K562 (cell line): ENCODE measurements around the gene NRP2. TPM values are rescaled to one million over a fixed set of nuclear protein-coding genes. Genes with fewer than 3 reads are reported as not detected.

ENCODE experiments used
- ATAC-seq: fragments of 200-7000 bp; cut with Tn5 transposase; 3 replicates; pipeline ENCODE4 v1.9.1; 2020; ENCODE audit warnings: moderate library complexity
- BruUV-seq: library from RNA; stranded (reverse); fragments of 400-500 nt; replicated peaks from 2 replicates; lab custom pipeline; 2021; lab: Mats Ljungman, UMichigan
- CTCF ChIA-PET: fragments of 300-600 bp; formaldehyde crosslinking; extraction: SDS; loops from one replicate; lab custom pipeline; 2021; ENCODE audit warnings: low intra/inter-chr PET ratio; lab: Yijun Ruan, JAX
- POLR2A ChIA-PET: fragments of 300-600, 350-650 bp; sonication (Branson Sonifier 250); formaldehyde crosslinking; extraction: SDS; loops from one replicate; lab custom pipeline; 2021; ENCODE audit warnings: antibody characterized with exemption, inconsistent platforms; lab: Yijun Ruan, JAX
- DNase-seq, 4 experiments: peaks; one replicate each; pipeline versions ENCODE4 v3.0.0 to v3.0.0-alpha.2; 2011 to 2018; ENCODE audit warnings: low spot score in 3 of 4, mixed read lengths in 3 of 4; ENCODE audit errors: extremely low read depth in 1 of 4
- FAIRE-seq: peaks from 2 replicates; lab custom pipeline; 2011; peaks lifted over from hg19 to GRCh38; lab: Jason Lieb, UNC
- H2AFZ ChIP-seq: 2 replicates; pipeline ENCODE4 v1.6.0; 2011; ENCODE audit warnings: low read depth, low read length, control low read depth, inconsistent platforms
- H3K27ac ChIP-seq: fragments of 200-600 bp; 3 replicates; pipeline ENCODE4 v1.8.0; 2011; ENCODE audit warnings: low read depth, mild to moderate bottlenecking, control low read depth, inconsistent platforms, low read length, moderate library complexity, mixed read lengths; ENCODE audit errors: extremely low read depth
- H3K27me3 ChIP-seq, 2 experiments: fragments of 300-600 bp in 1 of 2; 2 replicates in 1 of 2; 3 replicates in 1 of 2; pipeline versions ENCODE4 v1.6.0 to v1.8.0; 2011; ENCODE audit warnings: inconsistent platforms in 2 of 2, low read length in 2 of 2, mild to moderate bottlenecking in 1 of 2, mixed read lengths in 1 of 2, moderate library complexity in 1 of 2; ENCODE audit not compliant: control insufficient read depth in 2 of 2, insufficient read depth in 2 of 2
- H3K36me3 ChIP-seq: fragments of 300-600 bp; 3 replicates; pipeline ENCODE4 v1.8.0; 2011; ENCODE audit warnings: mild to moderate bottlenecking, low read length, inconsistent platforms; ENCODE audit not compliant: control insufficient read depth, insufficient read depth
- H3K4me1 ChIP-seq, 2 experiments: fragments of 200-600 bp in 1 of 2; replicated peaks in 1 of 2; 2 replicates in 1 of 2; 3 replicates in 1 of 2; pipeline versions ENCODE4 v1.5.1 to v1.8.0; 2011; ENCODE audit warnings: inconsistent platforms in 2 of 2, low read length in 2 of 2, mild to moderate bottlenecking in 1 of 2, mixed read lengths in 1 of 2, moderate library complexity in 1 of 2; ENCODE audit not compliant: control insufficient read depth in 2 of 2, insufficient read depth in 2 of 2
- H3K4me2 ChIP-seq: 2 replicates; pipeline ENCODE4 v1.6.1; 2011; ENCODE audit warnings: low read length, control low read depth, inconsistent platforms, mixed read lengths; ENCODE audit not compliant: insufficient read depth
- H3K4me3 ChIP-seq: fragments of 200-600 bp; sonication (generic), shearing (Covaris generic); 2 replicates; pipeline ENCODE4 v1.5.1; 2016; ENCODE audit warnings: control low read depth, inconsistent platforms
- H3K79me2 ChIP-seq: fragments of 200-600 bp; 3 replicates; pipeline ENCODE4 v1.8.0; 2011; ENCODE audit warnings: low read length, inconsistent platforms; ENCODE audit not compliant: control insufficient read depth, insufficient read depth
- H3K9ac ChIP-seq, 2 experiments: 2 replicates each; pipeline versions ENCODE4 v1.6.0 to v1.6.1; 2011; ENCODE audit warnings: low read depth in 2 of 2, low read length in 2 of 2, control low read depth in 1 of 2, inconsistent platforms in 1 of 2, mild to moderate bottlenecking in 1 of 2, mixed read lengths in 1 of 2; ENCODE audit not compliant: insufficient read depth in 1 of 2
- H3K9me1 ChIP-seq: one replicate; pipeline ENCODE4 v1.6.0; 2011; ENCODE audit warnings: inconsistent platforms, mild to moderate bottlenecking, low read length, moderate library complexity; ENCODE audit not compliant: control insufficient read depth, insufficient read depth
- H3K9me3 ChIP-seq: replicated peaks from 2 replicates; pipeline ENCODE4 v1.5.1; 2011; ENCODE audit warnings: low read depth, low read length, inconsistent platforms; ENCODE audit not compliant: control insufficient read depth, insufficient read depth
- H4K20me1 ChIP-seq: replicated peaks from 2 replicates; pipeline ENCODE4 v1.6.1; 2011; ENCODE audit warnings: low read length, inconsistent platforms, mixed read lengths; ENCODE audit not compliant: control insufficient read depth, insufficient read depth
- CHD4 ChIP-seq: fragments of 200-600 bp; sonication (generic); IDR thresholded peaks from 3 replicates; pipeline ENCODE4 v1.6.1; 2012; ENCODE audit warnings: low read depth, mild to moderate bottlenecking, mixed read lengths, low read length, inconsistent platforms; ENCODE audit not compliant: insufficient read depth, insufficient replicate concordance, poor library complexity, severe bottlenecking
- HNRNPL ChIP-seq: fragments of 200-400 bp; formaldehyde crosslinking; IDR thresholded peaks from 2 replicates; pipeline ENCODE4 v1.6.1; 2017; ENCODE audit warnings: low read depth, mild to moderate bottlenecking, low read length
- ZBTB43 ChIP-seq: sonication (generic); formaldehyde crosslinking; IDR thresholded peaks from 2 replicates; pipeline ENCODE4 v1.8.0; 2023; ENCODE audit warnings: mild to moderate bottlenecking, missing genetic modification reagents
- ZFP36 ChIP-seq: fragments of 150-350 bp; IDR thresholded peaks from 2 replicates; pipeline ENCODE4 v1.6.1; 2018; ENCODE audit warnings: low read length, low read depth; ENCODE audit not compliant: partially characterized antibody
- ZNF324 ChIP-seq: fragments of 250-450 bp; sonication (Bioruptor Pico); IDR thresholded peaks from 2 replicates; pipeline ENCODE4 v1.4.0; 2020; ENCODE audit warnings: mild to moderate bottlenecking
- WGBS: fragments of 100-300 bp; shearing (Covaris generic); methylation state at CpG from one replicate; pipeline ENCODE4 v1.1.6; 2016; ENCODE audit warnings: low coverage, mixed read lengths; ENCODE audit not compliant: insufficient coverage; ENCODE audit errors: missing lambda C conversion rate; 5-methylcytosine and 5-hydroxymethylcytosine counted together
- in situ Hi-C: fragments of 300-500 bp; cut with MboI; formaldehyde crosslinking; loops from 4 replicates; pipeline ENCODE4 v1.15.0; 2018; ENCODE audit warnings: inconsistent platforms, mixed read lengths
- intact Hi-C: fragments of 100-400 bp; cut with micrococcal nuclease; formaldehyde crosslinking; loops from 2 replicates; pipeline ENCODE4 v1.14.2; 2022
- polyA plus RNA-seq, 8 experiments: library from polyadenylated mRNA; depleted of rRNA in 4 of 8; stranded (reverse) in 5 of 8; unstranded in 3 of 8; fragments of >200 nt; fragmentation: Nextera tagmentation in 2 of 8; fragmentation: Illumina TruSeq in 1 of 8; extraction: Ambion mirVana in 2 of 8; extraction: Trizol in 1 of 8; gene quantifications; 2 replicates each; pipeline versions ENCODE4 v1.2.1 to v1.2.3, GENCODE V29; 2011 to 2014; ENCODE audit warnings: inconsistent platforms in 1 of 8, missing spikeins in 1 of 8
- total RNA-seq, 7 experiments: library from RNA; depleted of rRNA in 6 of 7; stranded (reverse); fragments of >200 nt in 6 of 7; fragmentation: Illumina TruSeq in 2 of 7; extraction: Trizol in 2 of 7; gene quantifications; 2 replicates each; pipeline versions ENCODE4 v1.2.1 to v1.2.3, GENCODE V29; 2011 to 2021; ENCODE audit warnings: low replicate concordance in 1 of 7

The NRP2 gene
- total and polyA plus RNA-seq, 9 of the 15 experiments (the other 6 are each of a cell fraction or from before 2014, with no cell fraction given): 0.05 to 0.31 (median 0.15) TPM; not detected in 5

GRCh38 chr2:205702576-205702975 lies 20.3 kb downstream of the NRP2 start:
- TF ChIP-seq HNRNPL: no peak
- no peak for TF ChIP-seq CHD4
- TF ChIP-seq ZNF324 (CRISPR knock-in tag): no peak
- TF ChIP-seq, all 486 proteins: peak for 0
- H4K20me1 ChIP-seq: no peaks in the 10 kb centered on the region
- H3K36me3 ChIP-seq: no peaks in the 10 kb centered on the region
- H3K27ac ChIP-seq: no peak overlapping the region
- FAIRE-seq (no peak), ATAC-seq (no peak), DNase-seq (no peak)
- no peaks in the 10 kb centered on the region for H3K4me1 ChIP-seq
- POLR2A ChIA-PET: no interaction called here
- no TSS peak for BruUV-seq
- H3K9me3 ChIP-seq: no peaks in the 10 kb centered on the region
- CTCF ChIA-PET: no interaction called here
- in situ Hi-C loops: no loop called here
- H2AFZ ChIP-seq: no peak overlapping the region
- no peaks in the 10 kb centered on the region; a peak in 1 of 5 replicates for H3K27me3 ChIP-seq
- no peak overlapping the region for H3K4me2 ChIP-seq
- intact Hi-C loops: no loop called here
- H3K9ac ChIP-seq: no peak overlapping the region
- 0% methylated on average over 1 of the region's 1 CpG for WGBS
- H3K79me2 ChIP-seq: no peaks in the 10 kb centered on the region
- no peak overlapping the region for H3K4me3 ChIP-seq
- H3K9me1 ChIP-seq: no peaks in the 10 kb centered on the region

GRCh38 chr2:205703471-205704126 lies 21.3 kb downstream of the NRP2 start:
- POLR2A ChIA-PET: interaction anchor here (0.6 to 1.0 kb wide), 2 partner anchors 11 to 258 kb away, joined by 3 read pairs; no protein-coding TSS in a partner anchor
- FAIRE-seq (no peak), ATAC-seq (no peak), DNase-seq (no peak)
- H3K79me2 ChIP-seq: no peaks in the 10 kb centered on the region
- no peaks in the 10 kb centered on the region for H3K9me1 ChIP-seq
- H3K27ac ChIP-seq: no peak overlapping the region
- H3K9me3 ChIP-seq: no peaks in the 10 kb centered on the region
- CTCF ChIA-PET: no interaction called here
- H3K4me2 ChIP-seq: no peak overlapping the region
- no TSS peak for BruUV-seq
- no peaks in the 10 kb centered on the region for H4K20me1 ChIP-seq
- no peak overlapping the region for H3K9ac ChIP-seq
- no peaks in the 10 kb centered on the region for H3K4me1 ChIP-seq
- H2AFZ ChIP-seq: no peak overlapping the region
- intact Hi-C loops: no loop called here
- H3K36me3 ChIP-seq: no peaks in the 10 kb centered on the region
- TF ChIP-seq ZFP36: peak; percentile 60
- TF ChIP-seq ZBTB43 (CRISPR knock-in tag): no peak
- H3K27me3 ChIP-seq: peaks cover 0 to 8% of the 10 kb centered on the region in 2 experiments; a peak in 2 of 5 replicates
- WGBS: 0% methylated on average over 8 of the region's 8 CpGs
- H3K4me3 ChIP-seq: no peak overlapping the region
- in situ Hi-C loops: no loop called here
